Natural killer cell treated with Interleukin-12 subunit alpha and Interleukin-12 subunit beta and Interleukin-15 and Interleukin-18, amount 100 ng/mL, for 72 hours (primary cell): Measurements from ENCODE around the gene CSHL1. TPM values are rescaled to one million over a fixed set of nuclear protein-coding genes. Genes with fewer than 3 reads are reported as not detected.

Experiments used
- ATAC-seq, 2 donors: fragments of 150-1000 bp; cut with Tn5 transposase in 1 of 2; sonication (Bioruptor Pico), chemical (Tn5 transposase) in 1 of 2; 2 replicates each; pipeline ENCODE4 v1.10.0; 2021
- DNase-seq: peaks from one replicate; pipeline ENCODE4 v3.0.0; 2022; ENCODE audit warnings: low spot score
- H3K27ac Mint-ChIP-seq, 2 donors: 1 replicate in 1 of 2; 2 replicates in 1 of 2; pipeline ENCODE4 v1.8.0; 2022; ENCODE audit warnings: mixed read lengths in 2 of 2, mild to moderate bottlenecking in 1 of 2, moderate library complexity in 1 of 2
- H3K27me3 Mint-ChIP-seq, 2 donors: 1 replicate in 1 of 2; 2 replicates in 1 of 2; pipeline ENCODE4 v1.8.0; 2022; ENCODE audit warnings: mixed read lengths in 2 of 2
- H3K36me3 Mint-ChIP-seq: one replicate; pipeline ENCODE4 v1.8.0; 2022; ENCODE audit warnings: mixed read lengths
- H3K4me1 Mint-ChIP-seq, 2 donors: 1 replicate in 1 of 2; 2 replicates in 1 of 2; pipeline ENCODE4 v1.8.0; 2022; ENCODE audit warnings: low read depth in 2 of 2, mixed read lengths in 2 of 2, mild to moderate bottlenecking in 1 of 2
- H3K4me3 Mint-ChIP-seq: one replicate; pipeline ENCODE4 v1.8.0; 2022; ENCODE audit warnings: mixed read lengths
- H3K9me3 Mint-ChIP-seq: 2 replicates; pipeline ENCODE4 v1.8.0; 2022; ENCODE audit warnings: mixed read lengths
- total RNA-seq, 2 donors: library from RNA; stranded (reverse); gene quantifications; one replicate each; pipeline ENCODE4 v1.2.3, GENCODE V29; 2022

The CSHL1 gene
- total RNA-seq = not detected

- Mint-ChIP-seq H3K4me3 (no peak within 1 kb of the TSS), H3K9me3 (no peaks in the 10 kb centered on the region), H3K36me3 (no peaks in the 10 kb centered on the region), H3K27ac (no peak within 1 kb of the TSS), H3K4me1 (peaks cover 2 to 4% of the 10 kb centered on the region in 2 donors), H3K27me3 (peaks cover 0 to 4% of the 10 kb centered on the region in 2 donors)
- DNase-seq = no peak
- no peak for ATAC-seq
Measured at GRCh38 chr17:63911041-63911635, at the start of gene CSHL1. TSS of gene CSHL1 (minus strand) at chr17:63911258. CDS start at chr17:63911196, 62 bp downstream.

- H3K4me3 Mint-ChIP-seq = no peak overlapping the region
- no peak for ATAC-seq
- peaks cover 9 to 17% of the 10 kb centered on the region in 2 donors for H3K4me1 Mint-ChIP-seq
- no peaks in the 10 kb centered on the region for H3K36me3 Mint-ChIP-seq
- no peaks in the 10 kb centered on the region for H3K9me3 Mint-ChIP-seq
- H3K27ac Mint-ChIP-seq = no peak overlapping the region
- DNase-seq = no peak
- H3K27me3 Mint-ChIP-seq = no peaks in the 10 kb centered on the region
Measured at GRCh38 chr17:63960430-63960829, 49.4 kb upstream of the CSHL1 start.

- no peak for DNase-seq
- Mint-ChIP-seq H3K27ac (no peak overlapping the region), H3K27me3 (no peaks in the 10 kb centered on the region), H3K9me3 (no peaks in the 10 kb centered on the region), H3K36me3 (no peaks in the 10 kb centered on the region), H3K4me1 (peaks cover 10 to 17% of the 10 kb centered on the region in 2 donors), H3K4me3 (no peak overlapping the region)
- ATAC-seq = no peak
Measured at GRCh38 chr17:63960006-63960405, 48.9 kb upstream of the CSHL1 start.

- Mint-ChIP-seq H3K36me3 (no peaks in the 10 kb centered on the region), H3K27me3 (no peaks in the 10 kb centered on the region), H3K4me1 (peaks cover 17 to 19% of the 10 kb centered on the region in 2 donors), H3K27ac (peak overlapping the region; percentile 31 to 64), H3K9me3 (no peaks in the 10 kb centered on the region), H3K4me3 (no peak overlapping the region)
- DNase-seq (no peak), ATAC-seq (no peak)
Measured at GRCh38 chr17:63956296-63956920, 45.4 kb upstream of the CSHL1 start.

- Mint-ChIP-seq H3K36me3 (no peaks in the 10 kb centered on the region), H3K27me3 (no peaks in the 10 kb centered on the region), H3K4me3 (no peak overlapping the region), H3K27ac (peak overlapping the region in 1 of 2 donors; percentile 31), H3K4me1 (peaks cover 15 to 17% of the 10 kb centered on the region in 2 donors), H3K9me3 (no peaks in the 10 kb centered on the region)
- ATAC-seq (no peak), DNase-seq (no peak)
Measured at GRCh38 chr17:63955791-63956190, 44.7 kb upstream of the CSHL1 start.

- H3K4me1 Mint-ChIP-seq = peaks cover 15 to 17% of the 10 kb centered on the region in 2 donors
- H3K36me3 Mint-ChIP-seq = no peaks in the 10 kb centered on the region
- DNase-seq (no peak), ATAC-seq (no peak)
- H3K27me3 Mint-ChIP-seq = no peaks in the 10 kb centered on the region
- H3K9me3 Mint-ChIP-seq = no peaks in the 10 kb centered on the region
- no peak overlapping the region for H3K27ac Mint-ChIP-seq
- no peak overlapping the region for H3K4me3 Mint-ChIP-seq
Measured at GRCh38 chr17:63955232-63955631, 44.2 kb upstream of the CSHL1 start.

GRCh38 chr17:63954402-63955063 lies 43.5 kb upstream of the CSHL1 start:
- DNase-seq = no peak
- H3K27ac Mint-ChIP-seq = peak overlapping the region; percentile 67 to 91
- H3K4me3 Mint-ChIP-seq = peak overlapping the region; percentile 52
- H3K9me3 Mint-ChIP-seq = no peaks in the 10 kb centered on the region
- ATAC-seq = peak; percentile 37 to 64
- no peaks in the 10 kb centered on the region for H3K36me3 Mint-ChIP-seq
- no peaks in the 10 kb centered on the region for H3K27me3 Mint-ChIP-seq
- H3K4me1 Mint-ChIP-seq = peaks cover 14 to 15% of the 10 kb centered on the region in 2 donors

- no peaks in the 10 kb centered on the region for H3K9me3 Mint-ChIP-seq
- no peak for DNase-seq
- H3K36me3 Mint-ChIP-seq = no peaks in the 10 kb centered on the region
- H3K27me3 Mint-ChIP-seq = no peaks in the 10 kb centered on the region
- peaks cover 11 to 18% of the 10 kb centered on the region in 2 donors for H3K4me1 Mint-ChIP-seq
- H3K4me3 Mint-ChIP-seq = no peak overlapping the region
- no peak for ATAC-seq
- H3K27ac Mint-ChIP-seq = no peak overlapping the region
Measured at GRCh38 chr17:63950940-63951907, 40.2 kb upstream of the CSHL1 start.

- H3K9me3 Mint-ChIP-seq = no peaks in the 10 kb centered on the region
- no peak overlapping the region for H3K27ac Mint-ChIP-seq
- DNase-seq = no peak
- no peaks in the 10 kb centered on the region for H3K27me3 Mint-ChIP-seq
- H3K4me1 Mint-ChIP-seq = peaks cover 8 to 18% of the 10 kb centered on the region in 2 donors
- no peak overlapping the region for H3K4me3 Mint-ChIP-seq
- ATAC-seq = no peak
- no peaks in the 10 kb centered on the region for H3K36me3 Mint-ChIP-seq
Measured at GRCh38 chr17:63949576-63950250, 38.7 kb upstream of the CSHL1 start.

GRCh38 chr17:63948521-63948920 lies 37.5 kb upstream of the CSHL1 start:
- Mint-ChIP-seq H3K4me3 (no peak overlapping the region), H3K27me3 (no peaks in the 10 kb centered on the region), H3K36me3 (no peaks in the 10 kb centered on the region), H3K9me3 (no peaks in the 10 kb centered on the region), H3K27ac (no peak overlapping the region), H3K4me1 (peaks cover 0 to 11% of the 10 kb centered on the region in 2 donors)
- ATAC-seq (no peak), DNase-seq (no peak)

GRCh38 chr17:63947711-63948330 lies 36.8 kb upstream of the CSHL1 start:
- no peaks in the 10 kb centered on the region for H3K9me3 Mint-ChIP-seq
- peaks cover 0 to 13% of the 10 kb centered on the region in 2 donors for H3K4me1 Mint-ChIP-seq
- ATAC-seq (no peak), DNase-seq (no peak)
- H3K4me3 Mint-ChIP-seq = no peak overlapping the region
- no peak overlapping the region for H3K27ac Mint-ChIP-seq
- peaks cover 0 to 2% of the 10 kb centered on the region in 2 donors for H3K27me3 Mint-ChIP-seq
- H3K36me3 Mint-ChIP-seq = no peaks in the 10 kb centered on the region

GRCh38 chr17:63946440-63947363 lies 35.6 kb upstream of the CSHL1 start:
- Mint-ChIP-seq H3K27me3 (peaks cover 0 to 6% of the 10 kb centered on the region in 2 donors), H3K36me3 (no peaks in the 10 kb centered on the region), H3K27ac (peak overlapping the region in 1 of 2 donors; percentile 69), H3K4me1 (peaks cover 0 to 17% of the 10 kb centered on the region in 2 donors), H3K9me3 (no peaks in the 10 kb centered on the region), H3K4me3 (peak overlapping the region; percentile 17)
- DNase-seq = peak; percentile 74
- peak; percentile 72 to 90 for ATAC-seq
